Measurements from ENCODE around the gene LRP2. TPM values are rescaled to one million over a fixed set of nuclear protein-coding genes. Genes with fewer than 3 reads are reported as not detected.
A peak's percentile ranks its signal among the peaks of the same experiment; 100 is the strongest.
"Not testable (repeated sequence)": the region's sequence is repeated elsewhere in the genome, so short reads cannot be mapped to it uniquely, and the experiment has no call there.

Gene LRP2
- total RNA-seq, 1 donor = under 0.01 TPM

- TF ChIP-seq, protein P1, sequence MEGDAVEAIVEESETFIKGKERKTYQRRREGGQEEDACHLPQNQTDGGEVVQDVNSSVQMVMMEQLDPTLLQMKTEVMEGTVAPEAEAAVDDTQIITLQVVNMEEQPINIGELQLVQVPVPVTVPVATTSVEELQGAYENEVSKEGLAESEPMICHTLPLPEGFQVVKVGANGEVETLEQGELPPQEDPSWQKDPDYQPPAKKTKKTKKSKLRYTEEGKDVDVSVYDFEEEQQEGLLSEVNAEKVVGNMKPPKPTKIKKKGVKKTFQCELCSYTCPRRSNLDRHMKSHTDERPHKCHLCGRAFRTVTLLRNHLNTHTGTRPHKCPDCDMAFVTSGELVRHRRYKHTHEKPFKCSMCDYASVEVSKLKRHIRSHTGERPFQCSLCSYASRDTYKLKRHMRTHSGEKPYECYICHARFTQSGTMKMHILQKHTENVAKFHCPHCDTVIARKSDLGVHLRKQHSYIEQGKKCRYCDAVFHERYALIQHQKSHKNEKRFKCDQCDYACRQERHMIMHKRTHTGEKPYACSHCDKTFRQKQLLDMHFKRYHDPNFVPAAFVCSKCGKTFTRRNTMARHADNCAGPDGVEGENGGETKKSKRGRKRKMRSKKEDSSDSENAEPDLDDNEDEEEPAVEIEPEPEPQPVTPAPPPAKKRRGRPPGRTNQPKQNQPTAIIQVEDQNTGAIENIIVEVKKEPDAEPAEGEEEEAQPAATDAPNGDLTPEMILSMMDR (IDR thresholded peaks at IDR 0.05; ENCODE audit: insufficient read depth, low read depth, low read length) = no peak
- no peak for DNase-seq (ENCODE audit: low read depth)
- H3K4me3 ChIP-seq (ENCODE audit: low read depth, low read length) = no peak overlapping the region
These were observed 75.6 kb downstream of the LRP2 start for GRCh38 chr2:169286624-169287231.

DNA sequence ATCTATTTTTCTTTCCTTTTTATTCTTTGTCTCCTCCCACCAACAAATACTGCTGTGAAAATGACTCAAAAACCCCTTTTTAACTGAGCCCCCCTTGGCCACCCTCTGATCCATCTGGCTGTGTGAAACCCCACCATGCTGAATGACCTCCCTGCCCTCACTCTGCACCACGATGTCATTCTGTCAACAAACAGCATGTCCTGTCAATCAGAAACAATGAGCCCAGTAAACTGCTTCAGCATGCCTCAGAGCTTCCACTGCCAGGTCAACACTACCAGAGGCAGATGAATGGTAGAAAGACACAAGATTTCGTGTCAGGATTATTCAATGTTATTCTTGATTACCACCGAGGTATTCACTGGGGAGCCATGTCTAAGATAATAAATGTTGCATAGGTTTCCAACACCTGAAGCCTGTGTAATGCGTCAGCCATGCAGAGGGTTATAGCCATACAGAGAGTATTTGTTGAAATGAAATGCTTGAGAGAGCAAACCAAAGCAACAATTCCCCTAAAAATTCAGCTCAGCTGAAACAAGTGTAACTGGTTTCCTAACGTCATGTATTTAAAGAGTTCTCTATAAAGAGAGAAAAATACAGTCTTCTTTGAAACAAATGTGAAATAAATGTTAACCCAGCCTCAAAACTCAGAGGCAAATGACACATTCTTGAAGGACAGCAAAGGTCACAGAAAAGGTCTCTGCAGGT, 76.7 kb downstream of the LRP2 start:
- TF ChIP-seq, protein P1 (IDR thresholded peaks at IDR 0.05; ENCODE audit: insufficient read depth, low read depth, low read length) = no peak
- H3K4me3 ChIP-seq (ENCODE audit: low read depth, low read length) = no peak overlapping the region
- DNase-seq (ENCODE audit: low read depth) = no peak

DNA sequence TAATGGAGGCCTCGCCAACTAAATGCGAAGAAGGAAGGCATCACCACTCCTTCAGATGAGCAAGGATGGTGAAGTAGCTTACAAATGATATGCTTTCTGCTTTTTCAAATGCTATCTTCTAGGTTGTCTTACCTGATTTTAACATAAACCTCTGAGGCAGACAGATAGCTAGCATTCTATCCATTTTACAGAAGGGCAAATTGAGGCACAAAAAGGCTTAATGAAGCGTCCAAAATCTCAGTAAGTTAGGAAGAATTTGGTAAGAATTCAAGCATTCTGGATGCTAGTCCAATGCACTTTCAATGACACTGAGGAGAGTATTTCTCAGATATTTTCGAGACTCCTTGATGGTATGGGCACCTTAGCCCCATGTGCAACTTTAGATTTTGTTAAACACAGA, 81.8 kb downstream of the LRP2 start:
- TF ChIP-seq, protein P1 (IDR thresholded peaks at IDR 0.05; ENCODE audit: insufficient read depth, low read depth, low read length) = no peak
- no peak overlapping the region for H3K4me3 ChIP-seq (ENCODE audit: low read depth, low read length)
- DNase-seq (ENCODE audit: low read depth) = no peak

GRCh38 chr2:169275696-169276444, 86.5 kb downstream of the LRP2 start:
- DNase-seq (ENCODE audit: low read depth) = no peak
- TF ChIP-seq, protein P1 (IDR thresholded peaks at IDR 0.05; ENCODE audit: insufficient read depth, low read depth, low read length) = peak; percentile 8
- H3K4me3 ChIP-seq (ENCODE audit: low read depth, low read length) = no peak overlapping the region

- no peak for DNase-seq (ENCODE audit: low read depth)
- no peak overlapping the region for H3K4me3 ChIP-seq (ENCODE audit: low read depth, low read length)
- TF ChIP-seq, protein P1 (IDR thresholded peaks at IDR 0.05; ENCODE audit: insufficient read depth, low read depth, low read length) = no peak
These were observed 90.3 kb downstream of the LRP2 start for GRCh38 chr2:169272010-169272409.

DNA sequence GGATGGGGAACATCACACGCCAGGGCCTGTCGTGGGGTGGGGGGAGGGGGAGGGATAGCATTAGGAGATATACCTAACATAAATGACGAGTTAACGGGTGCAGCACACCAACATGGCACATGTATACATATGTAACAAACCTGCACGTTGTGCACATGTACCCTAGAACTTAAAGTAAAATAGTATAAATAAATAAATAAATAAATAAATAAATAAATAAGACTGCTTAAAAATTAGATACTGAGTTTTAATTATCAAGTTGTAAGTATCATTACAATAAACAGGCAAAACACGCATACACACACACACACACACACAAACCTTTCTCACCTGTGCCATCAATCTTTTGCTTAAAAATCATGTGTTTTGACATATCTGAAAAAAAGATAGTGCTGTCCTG, 91.8 kb downstream of the LRP2 start:
- not testable (repeated sequence) for DNase-seq (ENCODE audit: low read depth); H3K4me3 ChIP-seq (ENCODE audit: low read depth, low read length)

GRCh38 chr2:169265591-169265990, 96.7 kb downstream of the LRP2 start:
- H3K4me3 ChIP-seq (ENCODE audit: low read depth, low read length) = no peak overlapping the region
- TF ChIP-seq, protein P1 (IDR thresholded peaks at IDR 0.05; ENCODE audit: insufficient read depth, low read depth, low read length) = no peak
- DNase-seq (ENCODE audit: low read depth) = no peak
